IPS DF 19.7 (cell line): ENCODE measurements around the gene C3orf52.
A peak's percentile ranks its signal among the peaks of the same experiment; 100 is the strongest.

Experiments used
- DNase-seq: peaks from one replicate; pipeline ENCODE4 v3.0.0-alpha.2; 2013; ENCODE audit warnings: low read depth, low spot score

The C3orf52 gene

GRCh38 chr3:112117841-112118571 lies 31.8 kb downstream of the C3orf52 start:
- DNase-seq, result no peak

GRCh38 chr3:112119962-112120836 lies 34.0 kb downstream of the C3orf52 start:
- DNase-seq, result no peak

GRCh38 chr3:112121577-112122547 lies 35.7 kb downstream of the C3orf52 start:
- no peak for DNase-seq

GRCh38 chr3:112122870-112123269 lies 36.7 kb downstream of the C3orf52 start:
- no peak for DNase-seq

DNA sequence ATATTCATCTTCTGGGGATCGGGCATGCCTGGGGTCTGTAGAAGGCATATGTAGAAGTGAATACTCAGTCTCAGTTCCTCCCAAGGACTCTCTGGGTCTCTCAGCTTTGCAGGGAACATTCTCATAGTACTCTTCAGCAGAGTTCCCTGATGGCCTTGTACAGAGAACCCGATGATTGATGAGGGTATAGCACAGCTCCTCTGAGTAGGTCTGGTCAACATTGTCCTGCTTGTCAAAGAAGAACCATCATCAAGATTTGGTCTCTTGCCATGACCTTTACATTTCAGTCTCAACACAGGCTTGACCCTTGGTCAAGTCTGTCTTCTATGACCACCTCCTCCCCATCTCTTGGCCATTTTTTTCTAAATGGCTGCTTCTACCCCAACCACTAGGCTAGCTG lies 37.4 kb downstream of the C3orf52 start:
- no peak for DNase-seq

DNA sequence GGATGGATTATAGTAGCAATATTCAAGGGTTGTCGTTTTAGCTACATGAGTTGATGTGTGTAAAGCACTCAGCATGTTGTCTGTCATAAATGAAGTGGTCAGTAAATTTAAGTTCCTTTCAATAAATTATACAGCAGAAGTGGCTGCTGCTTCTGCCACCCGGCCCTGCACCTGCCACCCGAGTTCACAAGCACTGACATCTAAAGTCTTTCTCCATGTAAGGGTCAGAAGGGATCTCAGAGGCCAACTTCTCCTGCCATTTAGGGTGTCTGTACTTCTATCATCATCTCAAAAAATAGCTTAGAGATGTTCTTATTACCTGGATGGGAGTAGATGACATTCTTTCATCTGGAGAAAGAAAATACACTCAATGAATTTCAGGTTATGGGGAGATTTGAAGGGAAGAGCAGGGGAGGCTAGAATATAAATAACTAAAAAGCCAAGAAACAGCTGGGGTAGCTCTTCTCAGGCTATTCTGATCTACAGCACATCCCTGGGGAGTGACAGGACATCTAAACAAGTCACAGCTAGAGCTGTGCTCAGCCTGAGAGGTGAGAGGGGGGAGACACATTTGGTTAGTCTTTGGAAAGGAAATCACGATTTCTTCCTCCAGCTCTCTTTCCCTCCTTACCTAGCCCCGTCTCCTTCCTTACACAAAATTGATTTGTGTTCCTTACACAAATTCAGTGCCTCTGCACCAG lies 38.9 kb downstream of the C3orf52 start:
- DNase-seq, result no peak

DNA sequence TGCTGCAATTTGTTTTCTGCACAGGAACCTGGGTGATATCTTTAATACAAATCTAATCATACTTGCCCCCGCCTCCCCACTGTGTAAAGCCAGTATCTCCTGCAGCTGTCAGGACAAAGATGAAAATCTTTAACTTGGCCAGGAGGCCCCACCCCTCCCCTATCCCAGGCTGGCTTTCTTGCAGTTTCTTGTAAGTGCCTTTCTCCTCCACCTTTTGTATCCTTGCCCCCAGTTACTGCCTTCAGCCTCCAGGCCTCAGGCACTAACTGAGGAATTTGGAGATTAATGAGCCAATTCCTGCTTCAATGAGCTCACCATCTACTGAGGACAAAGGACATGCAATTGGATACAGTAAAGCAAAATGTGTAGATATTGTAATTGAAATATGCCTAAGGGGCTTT lies 40.3 kb downstream of the C3orf52 start:
- DNase-seq, result peak; percentile 54

DNA sequence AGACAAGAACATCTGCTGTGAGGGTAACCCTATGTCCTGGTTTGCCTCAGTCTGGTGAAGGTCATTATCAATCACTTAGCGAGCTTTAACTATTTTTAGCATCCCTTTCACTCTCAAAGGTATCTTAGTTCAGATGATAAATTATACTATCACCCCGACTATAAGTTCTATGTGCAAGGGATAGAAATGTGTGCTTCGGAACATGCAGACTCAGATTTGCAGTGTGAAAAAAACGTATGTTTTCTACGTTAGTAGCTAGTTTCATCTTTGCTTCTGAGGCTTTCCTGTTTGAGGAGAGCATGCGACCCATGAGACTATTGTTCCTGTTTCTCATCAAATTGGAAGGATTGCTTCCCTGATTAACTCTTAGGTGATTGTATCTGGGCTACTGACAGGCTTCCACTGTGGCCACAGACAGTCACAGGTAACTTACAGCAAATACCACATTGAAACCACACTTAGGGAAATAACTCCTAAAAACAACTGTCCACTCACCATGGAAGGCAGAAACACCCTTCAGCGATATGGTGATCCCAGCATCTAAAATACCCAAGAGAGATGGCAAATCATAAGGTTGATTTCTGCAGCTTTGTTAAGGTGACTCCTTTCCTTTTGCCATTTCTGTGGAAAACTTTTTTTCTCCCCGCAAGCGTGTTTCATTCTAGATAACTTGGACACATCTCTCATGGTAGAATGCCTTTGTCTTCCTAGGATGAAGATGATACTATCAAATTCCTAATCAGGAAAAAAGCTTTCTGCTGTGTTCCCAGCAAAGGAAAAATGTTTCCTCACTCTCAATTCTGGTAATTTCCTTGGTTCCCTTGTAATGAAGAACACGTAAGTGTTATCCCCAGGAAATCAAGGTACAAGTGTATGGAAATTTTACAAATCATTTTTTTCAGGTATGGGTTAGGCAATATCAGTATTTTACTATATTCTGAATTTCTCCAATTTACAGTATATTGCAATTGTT lies 41.6 kb downstream of the C3orf52 start:
- DNase-seq, result no peak

- DNase-seq, result peak; percentile 48
Observed at GRCh38 chr3:112128843-112129727, 42.9 kb downstream of the C3orf52 start.

GRCh38 chr3:112129925-112130637 lies 43.9 kb downstream of the C3orf52 start:
- no peak for DNase-seq

GRCh38 chr3:112130638-112130993 lies 44.4 kb downstream of the C3orf52 start:
- DNase-seq, result no peak

GRCh38 chr3:112131111-112131510 lies 44.9 kb downstream of the C3orf52 start:
- no peak for DNase-seq

- no peak for DNase-seq
Observed at GRCh38 chr3:112132088-112132487, 45.9 kb downstream of the C3orf52 start.

DNA sequence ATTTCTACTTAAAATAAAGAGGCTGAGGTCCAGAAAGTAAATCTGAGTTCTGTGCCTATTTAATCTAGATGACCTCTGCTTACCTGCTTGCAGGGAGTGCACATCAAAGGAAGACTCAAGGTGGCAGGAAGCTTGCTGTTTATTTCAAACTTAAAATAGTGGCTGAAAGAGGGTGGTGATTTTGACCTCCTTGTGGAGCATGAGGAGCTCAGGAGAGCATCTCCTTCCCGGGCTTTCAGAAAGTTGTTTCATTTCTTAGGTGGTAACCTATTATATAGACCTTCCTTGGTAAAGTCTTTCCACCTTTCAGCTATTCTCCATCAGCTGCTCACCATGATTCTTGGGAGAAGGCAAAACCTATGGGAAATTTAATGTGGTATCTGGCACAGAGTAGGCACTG lies 46.4 kb downstream of the C3orf52 start:
- DNase-seq, result no peak

- DNase-seq, result no peak
Observed at GRCh38 chr3:112132975-112133448, 46.8 kb downstream of the C3orf52 start, which contains the start of gene GCSAM. GCSAM (minus strand) TSS chr3:112133248; CDS start chr3:112133120, 128 bp downstream.

- DNase-seq, result no peak
Observed at GRCh38 chr3:112133626-112134334, 47.6 kb downstream of the C3orf52 start.

DNA sequence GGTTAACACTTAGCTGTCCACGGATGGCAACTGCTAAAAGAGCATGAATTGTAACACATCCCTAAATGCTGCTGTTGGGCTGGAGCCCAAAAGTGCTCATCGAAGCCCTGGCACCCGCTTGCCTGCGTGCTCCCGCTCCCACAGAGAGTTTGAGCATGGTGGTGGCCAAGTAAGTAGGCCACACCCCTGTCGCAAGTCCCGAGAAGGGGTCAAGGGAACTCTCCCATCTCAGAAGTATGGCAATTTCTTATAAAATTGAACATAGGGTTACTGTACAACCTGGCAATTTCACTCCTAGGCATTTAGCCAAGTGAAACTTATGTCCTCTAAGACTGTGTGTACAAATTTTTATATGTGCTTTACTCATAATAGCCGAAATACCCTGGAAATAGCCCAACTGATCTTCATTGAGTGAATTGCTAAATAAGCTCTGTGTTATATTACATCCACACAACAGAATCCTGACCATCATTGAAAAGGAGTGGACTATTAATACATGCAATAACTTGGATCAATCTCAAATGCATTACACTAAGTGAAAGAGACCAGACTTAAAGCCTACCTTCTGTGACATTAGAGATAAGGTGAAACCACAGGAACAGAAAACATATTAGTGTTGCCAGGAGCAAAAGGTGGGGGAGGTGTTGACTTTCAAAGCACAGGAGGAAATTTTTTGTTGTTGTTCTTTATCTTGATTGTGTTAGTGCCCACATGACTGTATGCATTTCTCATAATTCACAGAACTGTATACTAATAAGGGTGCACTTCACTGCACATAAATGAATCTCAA lies 48.3 kb downstream of the C3orf52 start:
- no peak for DNase-seq
